PC-3 (cell line): Measurements from ENCODE around the gene FARS2. TPM values are rescaled to one million over a fixed set of nuclear protein-coding genes. Genes with fewer than 3 reads are reported as not detected.

Experiments used
- ATAC-seq: fragments of 200-7000 bp; cut with Tn5 transposase; 2 replicates; pipeline ENCODE4 v1.9.1; 2020; ENCODE audit warnings: mild to moderate bottlenecking, moderate library complexity
- BruUV-seq: library from RNA; stranded (reverse); fragments of 400-500 nt; replicated peaks from 2 replicates; lab custom pipeline; 2021; lab: Mats Ljungman, UMichigan
- CTCF ChIA-PET: fragments of 300-600 bp; sonication (Branson Sonifier 250); formaldehyde crosslinking; loops from one replicate; lab custom pipeline; 2022; ENCODE audit warnings: antibody characterized with exemption; lab: Charles Lee
- POLR2A ChIA-PET: fragments of 300-600 bp; sonication (Branson Sonifier 250); formaldehyde crosslinking; loops from one replicate; lab custom pipeline; 2022; ENCODE audit warnings: antibody characterized with exemption; ENCODE audit not compliant: unreplicated experiment; lab: Charles Lee
- DNase-seq: peaks from one replicate; pipeline ENCODE4 v3.0.0-alpha.2; 2015
- H2AFZ ChIP-seq: fragments of 300-600 bp; sonication (generic); 2 replicates; pipeline ENCODE4 v1.6.0; 2016; ENCODE audit warnings: antibody characterized with exemption, low read length
- H3F3A ChIP-seq: fragments of 300-600 bp; sonication (generic); one replicate; pipeline ENCODE4 v1.6.0; 2017; ENCODE audit warnings: antibody characterized with exemption, low read length, control low read depth, mild to moderate bottlenecking; ENCODE audit not compliant: unreplicated experiment
- H3K27ac ChIP-seq: fragments of 300-600 bp; sonication (generic); 2 replicates; pipeline ENCODE4 v1.5.1; 2016; ENCODE audit warnings: mild to moderate bottlenecking, low read length
- H3K27me3 ChIP-seq: fragments of 300-600 bp; sonication (generic); 2 replicates; pipeline ENCODE4 v1.6.1; 2016; ENCODE audit warnings: low read length, mixed read lengths
- H3K36me3 ChIP-seq: fragments of 300-600 bp; sonication (generic); 2 replicates; pipeline ENCODE4 v1.6.1; 2016; ENCODE audit warnings: low read depth, mixed run types, low read length, mixed read lengths
- H3K4me1 ChIP-seq: fragments of 300-600 bp; sonication (generic); 2 replicates; pipeline ENCODE4 v1.5.1; 2016; ENCODE audit warnings: low read length; ENCODE audit not compliant: insufficient read depth
- H3K4me2 ChIP-seq: fragments of 300-600 bp; sonication (generic); 2 replicates; pipeline ENCODE4 v1.6.0; 2016; ENCODE audit warnings: low read length
- H3K4me3 ChIP-seq: fragments of 300-600 bp; sonication (generic); 2 replicates; pipeline ENCODE4 v1.5.1; 2016; ENCODE audit warnings: mild to moderate bottlenecking, low read length, mixed read lengths
- H3K79me2 ChIP-seq: fragments of 300-600 bp; sonication (generic); 2 replicates; pipeline ENCODE4 v1.6.1; 2017; ENCODE audit warnings: low read length, mixed read lengths
- H3K9ac ChIP-seq: fragments of 300-600 bp; sonication (generic); 2 replicates; pipeline ENCODE4 v1.6.0; 2016; ENCODE audit warnings: mild to moderate bottlenecking, low read length
- H3K9me2 ChIP-seq: fragments of 300-600 bp; sonication (generic); replicated peaks from 2 replicates; pipeline ENCODE4 v1.6.1; 2016; ENCODE audit warnings: mixed run types, low read length, mixed read lengths
- H3K9me3 ChIP-seq: fragments of 300-600 bp; sonication (generic); 2 replicates; pipeline ENCODE4 v1.6.1; 2016; ENCODE audit warnings: low read length, mixed read lengths
- H4K20me1 ChIP-seq: fragments of 300-600 bp; sonication (generic); 2 replicates; pipeline ENCODE4 v1.6.1; 2016; ENCODE audit warnings: low read length, mixed read lengths
- CTCF ChIP-seq: fragments of 300-600 bp; sonication (generic); conservative IDR thresholded peaks from 2 replicates; pipeline ENCODE4 v1.5.1; 2017; ENCODE audit warnings: antibody characterized with exemption, low read depth, mild to moderate bottlenecking, low read length
- EZH2 ChIP-seq: fragments of 300-600 bp; sonication (generic); IDR thresholded peaks from one replicate; pipeline ENCODE4 v1.6.1; 2017; ENCODE audit warnings: antibody characterized with exemption, mild to moderate bottlenecking, low read length; ENCODE audit not compliant: unreplicated experiment
- EZH2phosphoT487 ChIP-seq: fragments of 300-600 bp; sonication (generic); IDR thresholded peaks from 2 replicates; pipeline ENCODE4 v1.6.1; 2018; ENCODE audit warnings: mild to moderate bottlenecking, antibody characterized with exemption, low read length, borderline replicate concordance
- intact Hi-C: fragments of 100-400 bp; cut with micrococcal nuclease; formaldehyde crosslinking; loops from 2 replicates; pipeline ENCODE4 v1.9.0; 2023
- total RNA-seq: library from RNA; depleted of rRNA; stranded (reverse); fragments of >200 nt; gene quantifications from 2 replicates; pipeline ENCODE4 v1.2.3, GENCODE V29; 2014

The FARS2 gene
- total RNA-seq, 1 experiment from 2014 or later = 23.0 TPM

GRCh38 chr6:5781966-5782556 is 520.7 kb downstream of the FARS2 start:
- no peaks in the 10 kb centered on the region for H3K79me2 ChIP-seq
- H3K4me2 ChIP-seq = no peak overlapping the region
- DNase-seq = no peak
- no peak overlapping the region for H3K27ac ChIP-seq
- no TSS peak for BruUV-seq
- intact Hi-C loops = no loop called here
- no peaks in the 10 kb centered on the region for H3K36me3 ChIP-seq
- CTCF ChIA-PET = no interaction called here
- H3K9ac ChIP-seq = no peak overlapping the region
- H3K27me3 ChIP-seq = no peaks in the 10 kb centered on the region
- no peaks in the 10 kb centered on the region for H3F3A ChIP-seq
- no peak overlapping the region for H3K4me3 ChIP-seq
- POLR2A ChIA-PET = no interaction called here
- TF ChIP-seq EZH2 = no peak
- no peak for TF ChIP-seq EZH2phosphoT487
- no peak for TF ChIP-seq CTCF
- H3K4me1 ChIP-seq = no peaks in the 10 kb centered on the region
- ATAC-seq = no peak
- H3K9me2 ChIP-seq = no peaks in the 10 kb centered on the region
- H2AFZ ChIP-seq = no peak overlapping the region
- no peaks in the 10 kb centered on the region for H4K20me1 ChIP-seq
- H3K9me3 ChIP-seq = no peaks in the 10 kb centered on the region

- DNase-seq (no peak), ATAC-seq (no peak)
- Histone ChIP-seq H3F3A (no peaks in the 10 kb centered on the region), H4K20me1 (no peaks in the 10 kb centered on the region), H3K36me3 (no peaks in the 10 kb centered on the region), H3K27ac (no peak overlapping the region), H3K4me3 (no peak overlapping the region), H3K27me3 (no peaks in the 10 kb centered on the region), H3K9ac (no peak overlapping the region), H3K9me2 (no peaks in the 10 kb centered on the region), H3K4me2 (no peak overlapping the region), H3K9me3 (no peaks in the 10 kb centered on the region), H2AFZ (no peak overlapping the region), H3K79me2 (no peaks in the 10 kb centered on the region), H3K4me1 (no peaks in the 10 kb centered on the region)
- BruUV-seq = no TSS peak
- CTCF ChIA-PET = no interaction called here
- TF ChIP-seq EZH2 = no peak
- TF ChIP-seq EZH2phosphoT487 = no peak
- TF ChIP-seq CTCF = no peak
- intact Hi-C loops = no loop called here
- POLR2A ChIA-PET = no interaction called here
Observed at GRCh38 chr6:5782783-5783547, 521.7 kb downstream of the FARS2 start.

- H3K9ac ChIP-seq = no peak overlapping the region
- intact Hi-C loops = no loop called here
- no peaks in the 10 kb centered on the region for H3K9me3 ChIP-seq
- POLR2A ChIA-PET = no interaction called here
- TF ChIP-seq EZH2 = no peak
- no peak for TF ChIP-seq CTCF
- TF ChIP-seq EZH2phosphoT487 = no peak
- CTCF ChIA-PET = no interaction called here
- ATAC-seq (no peak), DNase-seq (no peak)
- no peak overlapping the region for H3K4me3 ChIP-seq
- no peaks in the 10 kb centered on the region for H3F3A ChIP-seq
- no peaks in the 10 kb centered on the region for H3K79me2 ChIP-seq
- H3K27ac ChIP-seq = no peak overlapping the region
- no peaks in the 10 kb centered on the region for H3K4me1 ChIP-seq
- no peaks in the 10 kb centered on the region for H4K20me1 ChIP-seq
- no peaks in the 10 kb centered on the region for H3K36me3 ChIP-seq
- BruUV-seq = no TSS peak
- H3K27me3 ChIP-seq = no peaks in the 10 kb centered on the region
- H3K4me2 ChIP-seq = no peak overlapping the region
- no peak overlapping the region for H2AFZ ChIP-seq
- H3K9me2 ChIP-seq = no peaks in the 10 kb centered on the region
Observed at GRCh38 chr6:5783584-5784089, 522.3 kb downstream of the FARS2 start.
